HL-60 (cell line): ENCODE measurements around the gene ANK3.

Experiments used
- DNase-seq, 2 experiments: peaks; one replicate each; pipeline ENCODE4 v3.0.0-alpha.2; 2010 to 2020; ENCODE audit warnings: low read depth in 1 of 2, low spot score in 1 of 2
- H3K27ac ChIP-seq: fragments of 250-450 bp; sonication (Bioruptor Pico); replicated peaks from 2 replicates; pipeline ENCODE4 v1.5.1; 2020; ENCODE audit warnings: mild to moderate bottlenecking, moderate library complexity
- H3K27me3 ChIP-seq: fragments of 250-450 bp; sonication (Bioruptor Pico); 2 replicates; pipeline ENCODE4 v1.5.1; 2021; ENCODE audit warnings: mild to moderate bottlenecking, moderate library complexity; ENCODE audit not compliant: insufficient read depth, poor library complexity, severe bottlenecking
- H3K4me3 ChIP-seq: replicated peaks from 2 replicates; pipeline ENCODE4 v1.5.1; 2011; ENCODE audit warnings: mild to moderate bottlenecking, control low read depth, low read length; ENCODE audit not compliant: insufficient read depth
- CTCF ChIP-seq: IDR thresholded peaks from one replicate; pipeline ENCODE4 v1.5.1; 2011; ENCODE audit warnings: low read length, control low read depth, inconsistent platforms; ENCODE audit not compliant: insufficient read depth
- GABPA ChIP-seq: IDR thresholded peaks from 2 replicates; pipeline ENCODE4 v1.6.1; 2012; ENCODE audit warnings: low read depth
- POLR2AphosphoS5 ChIP-seq: IDR thresholded peaks from 2 replicates; pipeline ENCODE4 v1.6.1; 2012; ENCODE audit warnings: low read depth
- REST ChIP-seq: IDR thresholded peaks from 2 replicates; pipeline ENCODE4 v1.6.1; 2012; ENCODE audit warnings: low read depth; ENCODE audit not compliant: insufficient replicate concordance
- SPI1 ChIP-seq: IDR thresholded peaks from 2 replicates; pipeline ENCODE4 v1.6.1; 2012; ENCODE audit warnings: low read depth, mild to moderate bottlenecking, borderline replicate concordance

ANK3 gene

GRCh38 chr10:60348982-60349381 lies 40.7 kb downstream of the ANK3 start:
- no peak for TF ChIP-seq REST
- TF ChIP-seq POLR2AphosphoS5: no peak
- no peak for TF ChIP-seq CTCF
- TF ChIP-seq GABPA: no peak
- TF ChIP-seq SPI1: no peak
- no peak for DNase-seq
- Histone ChIP-seq H3K27ac (no peak overlapping the region), H3K4me3 (no peak overlapping the region), H3K27me3 (no peaks in the 10 kb centered on the region)

GRCh38 chr10:60347270-60347669 lies 42.4 kb downstream of the ANK3 start:
- TF ChIP-seq CTCF: no peak
- no peak for TF ChIP-seq GABPA
- TF ChIP-seq REST: no peak
- TF ChIP-seq SPI1: no peak
- no peak for TF ChIP-seq POLR2AphosphoS5
- no peak for DNase-seq
- Histone ChIP-seq H3K4me3 (no peak overlapping the region), H3K27me3 (no peaks in the 10 kb centered on the region), H3K27ac (no peak overlapping the region)

- no peaks in the 10 kb centered on the region for H3K27me3 ChIP-seq
- DNase-seq: no peak
- H3K4me3 ChIP-seq: no peak overlapping the region
- no peak overlapping the region for H3K27ac ChIP-seq
- no peak for TF ChIP-seq POLR2AphosphoS5
- TF ChIP-seq GABPA: no peak
- TF ChIP-seq CTCF: no peak
- TF ChIP-seq REST: no peak
- no peak for TF ChIP-seq SPI1
These were observed 43.0 kb downstream of the ANK3 start for GRCh38 chr10:60346661-60347060.
